GM21723 (cell line): ENCODE measurements around the gene PRKAG3.
"Not testable (repeated sequence)": the region's sequence is repeated elsewhere in the genome, so short reads cannot be mapped to it uniquely, and the experiment has no call there.

Source experiments
- ATAC-seq: cut with Tn5 transposase; IDR thresholded peaks from one replicate; pipeline ENCODE4 v1.9.1; 2021; ENCODE audit warnings: mild to moderate bottlenecking, moderate library complexity; ENCODE audit not compliant: unreplicated experiment

The PRKAG3 gene

DNA sequence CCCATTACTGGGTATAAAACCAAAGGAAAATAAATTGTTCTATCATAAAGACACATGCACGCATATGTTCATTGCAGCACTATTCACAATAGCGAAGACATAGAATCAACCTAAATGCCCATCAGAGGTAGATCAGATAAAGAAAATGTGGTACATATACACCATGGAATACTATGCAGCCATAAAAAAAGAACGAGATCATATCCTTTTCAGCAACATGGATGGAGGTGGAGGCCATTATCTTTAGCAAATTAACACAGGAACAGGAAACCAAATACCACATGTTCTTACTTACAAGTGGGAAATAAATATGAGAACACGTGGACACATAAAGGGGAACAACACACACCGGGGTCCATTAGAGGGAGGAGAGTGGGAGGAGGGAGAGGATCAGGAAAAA lies 12.7 kb upstream of the PRKAG3 start:
- not testable (repeated sequence) for ATAC-seq

DNA sequence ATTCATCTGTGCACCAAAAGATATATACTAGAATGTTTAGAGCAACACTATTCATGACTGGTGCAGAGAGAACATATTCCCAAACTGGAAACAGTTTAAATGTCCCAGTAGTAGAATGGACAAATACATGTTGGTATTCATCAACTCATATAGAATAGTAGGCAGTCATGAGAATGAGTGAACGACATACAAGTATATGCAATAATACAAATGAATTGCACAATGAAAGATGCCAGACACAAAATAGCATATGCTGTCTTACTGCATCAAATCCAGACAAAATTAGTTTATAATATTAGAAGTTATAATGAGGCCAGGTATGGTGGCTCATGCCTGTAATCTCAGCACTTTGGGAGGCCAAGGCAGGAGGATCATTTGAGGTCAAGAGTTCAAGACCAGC lies 8.3 kb upstream of the PRKAG3 start:
- ATAC-seq, result no peak

DNA sequence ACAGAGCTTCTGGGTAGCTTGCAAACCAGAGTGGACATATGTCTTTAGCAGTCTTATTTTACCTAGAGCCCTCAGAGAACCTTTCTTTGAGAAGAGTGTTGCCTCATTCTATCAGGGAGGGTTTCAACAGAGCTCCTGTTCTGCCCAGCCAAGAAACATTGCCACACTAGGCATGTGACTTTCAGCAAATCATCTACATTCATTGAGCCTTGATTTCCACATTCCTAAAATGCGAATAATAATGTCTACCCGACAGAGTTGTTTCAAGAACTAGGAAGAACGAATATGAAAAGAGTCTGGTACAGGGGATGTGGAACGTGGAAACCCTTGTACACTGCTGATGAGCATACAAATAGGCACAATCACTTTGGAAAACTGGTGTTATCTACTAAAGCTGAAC lies 7.8 kb upstream of the PRKAG3 start:
- no peak for ATAC-seq

DNA sequence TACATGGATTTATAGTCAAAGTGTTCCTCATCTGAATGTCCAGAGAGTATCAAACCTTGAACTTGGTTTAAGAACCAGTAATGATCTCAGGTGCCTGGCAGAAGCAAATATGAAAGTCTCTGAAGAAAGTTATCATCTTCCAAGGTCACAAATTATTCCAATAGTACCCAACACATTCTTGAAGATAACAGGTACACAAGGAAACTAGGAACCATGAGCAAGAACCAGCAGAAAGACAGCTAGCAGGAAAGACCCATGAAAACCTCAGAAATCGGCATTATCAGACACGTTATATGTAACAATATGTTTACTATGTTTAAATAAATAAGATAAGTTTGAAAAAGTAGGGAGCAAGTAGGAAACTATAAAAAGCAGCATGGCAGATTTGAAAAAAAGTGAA lies 5.9 kb upstream of the PRKAG3 start:
- no peak for ATAC-seq

DNA sequence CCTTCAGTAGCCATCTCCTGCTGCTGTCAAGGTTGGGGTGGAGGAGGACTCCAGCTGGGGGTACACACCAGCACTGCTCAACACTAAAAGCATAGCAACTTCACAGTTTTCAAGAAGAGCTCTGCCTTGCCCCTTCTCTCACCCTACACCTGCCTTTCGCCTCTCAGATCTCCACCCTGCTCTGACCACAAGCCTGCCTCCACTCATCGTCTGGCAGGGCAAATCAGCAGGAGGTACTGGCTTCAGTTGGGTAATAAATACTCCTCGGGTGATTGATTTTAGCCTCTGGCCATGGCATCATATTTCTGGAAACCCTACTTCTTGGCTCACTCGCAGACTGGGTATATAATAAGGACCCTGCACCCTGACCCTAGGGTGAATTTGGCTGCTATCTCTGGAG lies 3.1 kb upstream of the PRKAG3 start:
- ATAC-seq, result no peak

DNA sequence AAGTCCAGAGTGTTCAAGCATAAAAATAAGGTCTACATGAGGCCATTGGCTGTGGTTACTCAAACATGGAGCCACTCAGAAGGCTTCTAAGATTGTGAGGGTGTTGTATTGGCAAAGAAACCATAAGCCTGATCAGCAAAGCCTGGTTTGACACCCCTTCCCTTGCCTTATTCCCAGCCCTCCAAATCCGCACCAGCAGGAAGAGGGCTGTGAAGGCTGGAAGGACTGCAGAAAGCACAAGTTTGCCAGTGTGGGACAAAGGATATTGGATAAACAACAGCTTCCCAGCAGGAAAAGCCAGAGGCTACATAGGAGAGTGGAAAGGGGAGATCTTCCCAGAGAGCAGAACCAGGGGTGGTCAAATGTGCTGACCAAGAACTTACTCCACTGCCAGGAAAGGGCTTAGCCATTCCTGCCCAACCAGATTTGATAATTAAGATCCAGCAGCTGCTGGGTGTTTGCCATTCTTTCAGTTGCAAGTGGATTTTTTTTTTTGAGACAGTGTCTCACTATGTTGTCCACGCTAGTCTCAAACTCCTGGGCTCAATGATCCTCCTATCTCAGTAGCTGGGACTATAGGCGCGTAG lies 1.5 kb upstream of the PRKAG3 start:
- no peak for ATAC-seq

DNA sequence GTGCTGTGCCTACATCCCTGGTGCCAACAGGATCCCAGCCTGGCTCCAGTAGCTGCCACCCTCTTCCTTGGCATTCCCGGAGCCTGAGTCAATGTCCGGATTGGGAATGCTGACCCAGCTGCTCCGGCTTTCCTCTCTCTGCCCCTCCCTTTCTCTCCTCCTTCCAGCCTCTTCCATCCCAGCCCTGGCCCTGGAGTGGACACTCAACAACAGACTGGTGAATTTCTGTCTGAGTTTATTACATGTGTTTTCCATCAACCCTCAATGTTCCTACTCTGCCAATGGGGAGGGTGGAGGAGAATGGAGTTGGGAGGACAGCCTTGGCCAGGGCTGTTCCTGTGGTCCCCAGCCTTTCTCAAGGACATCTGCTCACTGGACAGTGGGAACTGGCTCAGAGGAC lies 917 bp upstream of the PRKAG3 start:
- ATAC-seq, result no peak

DNA sequence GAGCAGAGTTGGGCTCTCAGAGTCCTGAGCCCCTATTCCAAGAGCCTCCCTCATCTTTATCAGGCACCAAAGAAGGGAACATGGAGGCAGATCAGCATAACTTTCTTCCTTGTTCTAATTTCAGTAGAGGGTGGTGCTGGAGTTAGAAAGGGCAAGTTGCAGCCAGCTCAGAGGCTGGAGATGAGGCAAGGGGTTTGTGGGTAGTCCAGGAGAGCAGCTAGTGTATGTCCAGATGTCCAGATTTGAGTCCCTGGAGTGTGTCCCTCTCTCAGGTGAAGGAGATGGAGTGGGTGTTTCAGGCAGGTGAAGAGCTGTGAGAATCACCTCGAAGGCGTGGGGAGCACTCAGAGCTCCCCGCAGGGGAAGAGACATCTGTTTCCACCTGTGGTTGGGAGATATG lies 478 bp upstream of the PRKAG3 start:
- ATAC-seq, result no peak

DNA sequence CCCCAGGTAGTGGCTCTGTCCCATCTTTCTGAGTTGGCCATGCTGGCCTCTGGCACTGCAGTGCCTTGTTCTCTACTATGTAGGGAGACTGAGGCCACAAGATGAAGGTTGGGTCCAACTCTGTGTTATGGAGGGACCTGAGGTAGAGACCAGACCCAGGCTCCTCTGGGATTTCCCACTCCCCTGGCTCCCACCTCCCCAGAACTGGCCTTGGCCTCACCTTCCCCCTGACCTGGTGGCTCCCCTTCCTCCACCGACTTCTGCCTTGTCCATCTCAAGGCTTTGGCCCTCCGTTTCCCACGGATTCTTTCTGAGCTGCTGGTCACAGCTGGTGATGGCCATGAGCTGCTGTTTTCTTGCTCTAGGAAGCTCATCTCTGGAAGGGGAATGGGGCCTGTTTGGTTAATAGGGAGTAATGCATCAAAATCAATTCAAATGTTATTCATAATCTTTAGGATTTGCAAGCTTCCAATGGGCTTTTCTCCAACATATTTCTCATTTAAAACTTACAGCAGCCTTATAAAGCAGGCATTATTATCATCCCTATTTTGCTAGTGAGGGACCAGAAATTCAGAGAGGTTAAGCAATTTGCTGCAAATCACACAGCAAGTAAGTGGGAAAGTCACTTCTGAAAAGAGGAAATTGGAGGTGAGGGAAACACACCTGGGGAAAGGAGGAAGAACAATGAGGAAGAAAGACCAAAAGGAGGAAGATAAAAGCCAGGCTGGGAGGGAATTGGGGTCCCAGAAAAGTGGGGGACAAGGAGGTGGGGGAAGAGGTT lies 887 bp downstream of the PRKAG3 start:
- no peak for ATAC-seq

DNA sequence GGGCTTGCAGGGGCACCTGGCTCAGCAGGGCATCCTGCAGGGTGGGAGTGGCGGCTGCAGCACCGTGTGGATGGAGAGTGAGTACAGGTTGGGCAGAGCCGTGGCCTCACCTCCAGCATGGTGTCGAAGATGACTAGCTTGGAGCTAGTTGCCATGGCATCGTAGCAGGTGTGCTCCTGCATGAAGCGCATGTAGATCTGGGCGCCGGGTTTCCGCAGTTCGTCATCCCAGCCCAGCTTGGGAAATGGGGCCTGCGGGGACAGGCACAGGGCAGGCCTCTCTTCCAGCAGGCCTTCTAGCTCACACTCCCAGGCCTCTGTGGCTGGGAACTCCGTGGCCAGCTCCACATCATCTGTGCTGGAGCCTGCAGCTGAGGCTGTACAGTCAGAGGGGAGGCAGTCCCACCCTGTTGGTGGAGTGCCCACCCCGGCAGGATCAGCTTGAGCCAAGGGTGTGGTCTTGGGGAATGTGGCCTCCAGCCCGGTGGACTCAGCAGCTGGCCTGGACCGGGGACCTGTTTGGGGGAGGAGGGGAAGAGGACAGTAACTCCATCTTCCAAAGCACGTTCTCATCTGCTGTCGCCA lies 1.6 kb downstream of the PRKAG3 start:
- no peak for ATAC-seq

DNA sequence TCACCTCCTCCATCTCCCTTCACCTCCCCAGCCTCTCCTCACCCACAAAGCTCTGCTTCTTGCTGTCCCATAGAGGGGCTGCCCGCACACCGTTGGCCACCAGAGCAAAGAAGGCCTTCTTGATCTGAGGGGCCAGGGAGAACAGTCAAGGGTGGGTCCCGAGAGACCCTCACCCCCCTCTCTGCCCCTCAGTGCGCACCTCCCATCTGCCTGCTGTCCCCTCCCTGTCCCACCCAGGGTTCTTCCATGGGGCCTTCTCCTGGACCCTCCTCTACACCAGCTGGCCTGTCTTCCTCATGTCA lies 3.2 kb downstream of the PRKAG3 start:
- ATAC-seq, result no peak

DNA sequence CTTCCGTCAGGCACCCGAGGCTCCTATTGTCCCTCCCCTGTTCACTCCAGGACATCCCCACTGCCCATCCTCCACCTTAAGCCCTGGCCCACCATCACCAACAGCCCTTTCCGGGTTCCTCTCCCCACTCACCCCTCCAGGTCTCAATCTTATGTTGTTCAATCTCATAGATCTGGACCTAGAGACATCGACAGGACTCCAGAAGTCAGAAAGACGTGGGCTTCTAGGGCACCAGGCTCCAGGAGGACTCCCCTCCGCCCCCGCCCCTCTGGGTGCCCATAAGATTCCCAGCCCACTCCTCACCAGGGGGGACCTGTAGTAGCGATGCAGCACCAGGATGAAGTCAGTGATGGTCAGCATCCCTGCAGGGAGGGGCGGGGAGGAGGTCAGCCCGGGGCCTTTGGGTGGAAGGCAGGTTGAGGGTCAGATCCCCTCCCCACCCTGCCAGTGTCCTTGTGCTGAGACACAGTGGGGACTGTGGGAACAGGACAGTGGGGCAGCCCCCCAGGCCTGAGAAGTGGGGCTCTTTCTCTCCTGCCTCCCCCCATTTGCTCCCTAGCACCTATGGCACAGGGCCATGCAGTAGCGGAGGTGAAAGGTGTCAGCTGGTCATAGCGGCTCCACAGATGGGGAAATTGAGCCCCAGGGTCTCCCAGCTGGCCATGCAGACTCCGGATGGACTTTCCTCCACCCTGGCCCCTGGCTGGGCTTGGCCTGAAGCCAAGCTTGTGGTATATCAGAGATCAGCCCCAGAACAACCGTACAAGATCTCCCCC lies 3.7 kb downstream of the PRKAG3 start:
- no peak for ATAC-seq

DNA sequence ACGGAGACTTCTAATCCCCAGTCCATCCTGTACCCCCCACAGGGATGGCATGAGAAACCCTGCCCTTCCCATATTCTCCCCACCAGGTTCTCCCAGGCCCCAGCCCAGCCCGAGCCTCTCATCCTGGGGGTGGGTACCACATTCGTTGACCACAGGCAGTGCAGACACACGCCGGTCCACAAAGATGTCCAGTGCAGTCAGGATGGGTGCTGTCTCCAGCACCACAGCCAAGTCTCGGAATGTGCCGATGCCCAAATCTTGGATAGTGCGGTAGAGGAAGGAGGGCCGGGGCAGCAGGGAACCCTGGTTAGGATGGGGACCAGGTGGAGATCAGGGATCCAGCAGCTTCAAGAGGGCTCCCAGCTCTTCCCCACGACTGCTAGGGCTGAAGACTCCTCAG lies 4.8 kb downstream of the PRKAG3 start:
- ATAC-seq, result no peak

DNA sequence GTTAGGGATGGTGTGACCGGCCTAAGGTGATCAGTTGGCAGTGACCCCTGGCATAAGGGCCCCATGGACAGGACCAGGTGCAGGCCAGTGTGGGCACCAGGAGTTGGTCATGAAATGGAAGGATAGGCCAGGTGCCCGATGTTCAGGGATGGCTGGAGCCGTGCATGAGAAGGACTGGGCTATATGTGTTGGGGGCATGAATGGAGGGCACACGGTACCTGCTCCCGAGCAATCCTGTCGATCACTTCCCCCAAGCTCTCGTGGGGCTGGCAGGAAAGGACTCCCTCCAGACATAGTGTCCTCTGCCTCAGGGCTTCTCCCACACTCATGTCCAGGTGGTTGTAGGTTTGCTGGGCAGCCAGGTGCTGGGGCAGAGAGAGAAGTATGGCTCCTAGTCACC lies 7.6 kb downstream of the PRKAG3 start:
- ATAC-seq, result no peak

DNA sequence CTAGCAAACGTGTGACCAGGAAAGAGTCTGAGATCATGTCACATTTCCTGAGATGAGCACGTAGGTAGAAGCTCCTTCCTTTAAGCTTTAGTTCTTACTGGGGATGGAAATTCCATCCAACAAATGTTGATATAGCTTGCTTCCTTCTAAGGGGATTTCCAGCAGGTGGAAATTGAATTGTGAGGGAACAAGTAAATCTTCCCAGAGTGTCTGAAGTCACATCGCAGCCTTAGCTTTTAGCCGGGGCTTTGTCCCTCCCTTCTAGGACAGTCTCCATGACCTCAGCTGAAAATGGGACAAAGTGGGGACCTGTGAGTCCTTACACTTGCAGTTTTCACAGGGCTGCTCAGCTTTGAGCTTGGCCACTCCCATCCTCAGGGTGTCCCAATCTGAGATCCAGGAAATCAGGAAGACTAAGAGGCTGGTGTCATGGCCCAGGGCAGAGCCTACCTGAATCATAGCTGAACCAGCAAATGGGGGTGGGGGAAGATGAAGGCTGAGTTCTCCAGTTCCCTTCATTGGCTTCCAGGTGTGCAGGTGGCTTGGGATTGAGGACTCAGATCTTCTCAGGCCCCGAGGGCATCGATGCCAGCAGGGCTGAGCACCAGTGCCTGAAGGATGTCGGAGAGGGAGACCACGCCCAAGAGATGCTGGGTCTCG lies 8.3 kb downstream of the PRKAG3 start:
- no peak for ATAC-seq

DNA sequence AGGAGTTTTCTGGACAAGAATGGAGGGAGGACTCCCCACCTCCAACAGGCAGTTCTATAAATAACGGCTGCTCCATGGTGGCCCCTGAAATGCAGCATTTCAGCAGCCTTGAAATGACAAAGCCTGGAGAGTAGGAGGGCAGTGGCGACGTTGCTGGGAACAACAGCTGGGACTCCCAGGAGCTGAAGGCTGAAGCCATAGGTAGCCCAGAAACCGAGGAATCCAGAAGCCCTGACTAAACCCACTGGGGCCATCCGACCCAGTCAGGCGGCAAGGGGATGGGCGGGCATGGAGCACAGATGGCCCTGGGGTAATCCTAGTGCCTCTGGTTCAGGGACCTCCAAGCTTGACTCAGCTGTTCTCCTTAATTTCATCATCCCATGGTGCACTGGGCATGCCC lies 9.0 kb downstream of the PRKAG3 start:
- ATAC-seq, result no peak

DNA sequence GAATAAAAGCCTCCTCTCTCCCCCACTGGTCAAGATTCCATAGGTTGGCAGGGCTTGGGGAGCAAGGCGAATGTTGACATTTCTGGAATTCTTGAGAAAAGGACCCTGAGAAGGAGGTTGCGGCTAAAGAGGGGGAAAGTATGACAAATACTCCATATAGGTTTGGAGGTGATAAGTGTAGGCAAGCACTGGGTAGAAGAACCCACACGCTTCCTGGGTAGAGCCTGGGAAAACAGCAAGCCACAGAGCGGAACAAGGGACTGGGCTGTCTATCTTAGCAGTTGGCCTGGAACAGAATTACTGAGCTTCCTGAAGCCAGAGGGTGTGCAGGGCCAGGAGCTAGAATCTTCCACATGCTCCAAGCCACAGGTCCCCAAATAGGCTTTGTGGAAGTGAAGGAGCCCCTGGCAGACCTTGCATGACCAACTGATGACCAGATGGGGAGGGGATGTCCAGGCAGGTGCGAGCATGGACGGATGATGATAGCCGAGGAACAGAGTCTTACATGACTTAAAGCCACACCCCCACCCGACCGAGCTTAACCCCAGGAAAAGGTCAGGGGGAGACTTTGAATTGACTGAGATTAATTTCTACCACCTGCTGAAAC lies 9.9 kb downstream of the PRKAG3 start:
- ATAC-seq, result no peak

DNA sequence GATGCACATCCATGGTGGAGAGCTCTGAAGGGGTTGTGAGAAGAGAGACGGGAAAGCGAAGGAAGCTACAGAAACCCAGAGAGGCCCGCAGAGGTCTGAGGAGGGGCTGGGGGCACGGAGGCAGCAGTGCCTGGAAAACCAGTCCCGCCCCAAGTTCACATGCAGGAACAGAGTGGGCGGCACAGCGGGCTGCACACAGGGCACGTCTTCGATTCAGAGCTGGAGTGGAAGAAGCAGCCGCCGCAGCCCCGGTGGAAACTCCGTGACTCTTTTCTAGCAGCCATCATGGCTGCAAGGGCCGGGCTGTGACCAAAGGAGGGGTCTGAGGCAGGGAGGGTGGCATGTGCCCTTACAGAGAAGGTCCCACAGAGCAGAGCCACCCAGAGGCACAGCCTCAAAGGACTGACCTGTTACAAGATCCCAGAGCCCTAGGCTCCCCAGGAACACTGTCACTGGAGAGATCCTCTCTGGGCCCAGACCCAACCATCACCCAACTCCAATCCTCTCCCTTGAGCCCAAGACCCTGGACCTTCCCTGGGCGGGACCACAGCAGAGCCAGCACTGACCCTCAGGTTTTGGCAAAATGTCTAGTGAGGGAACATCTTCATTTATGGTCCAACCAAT lies 10.7 kb downstream of the PRKAG3 start:
- ATAC-seq, result no peak

DNA sequence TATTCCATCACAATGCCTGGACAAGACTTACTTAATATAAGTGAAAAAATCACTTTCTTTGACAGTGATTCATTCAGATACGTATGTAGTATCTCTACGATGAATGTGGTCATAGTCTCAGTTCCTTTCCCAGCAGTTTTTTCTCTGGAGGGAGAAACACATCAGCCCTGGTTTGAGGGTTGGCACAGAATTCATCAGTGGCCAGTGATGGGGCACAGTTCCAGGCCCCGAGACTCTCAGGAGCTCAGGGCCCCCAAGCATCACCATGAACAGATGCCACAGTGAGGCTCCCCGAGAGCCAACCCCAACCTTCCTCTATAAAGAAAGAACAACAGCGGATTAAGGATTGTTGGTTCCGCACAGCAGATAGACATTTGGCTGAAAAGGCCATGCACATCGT lies 12.5 kb downstream of the PRKAG3 start:
- no peak for ATAC-seq

DNA sequence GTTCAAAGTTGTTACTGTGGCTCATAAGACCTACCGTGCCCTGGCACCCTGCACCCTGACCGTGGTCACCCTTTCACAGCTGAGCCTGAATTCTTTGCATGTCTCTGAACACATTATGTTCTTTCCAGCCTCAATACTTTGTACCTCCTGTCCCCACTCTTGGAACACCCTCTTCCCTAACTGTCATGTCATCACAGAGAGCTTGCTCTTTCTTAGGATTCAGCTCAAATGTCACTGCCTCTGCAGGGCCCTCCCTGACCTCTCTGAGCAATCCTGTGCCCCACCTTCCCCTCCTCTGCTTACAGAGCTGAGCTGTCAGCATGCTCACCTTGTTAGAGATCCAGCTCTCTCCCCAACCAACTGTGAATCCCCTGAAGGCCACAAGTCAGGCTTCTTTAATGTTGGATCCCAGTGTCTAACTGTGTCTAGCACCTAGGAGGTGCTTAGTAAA lies 15.0 kb downstream of the PRKAG3 start:
- no peak for ATAC-seq

DNA sequence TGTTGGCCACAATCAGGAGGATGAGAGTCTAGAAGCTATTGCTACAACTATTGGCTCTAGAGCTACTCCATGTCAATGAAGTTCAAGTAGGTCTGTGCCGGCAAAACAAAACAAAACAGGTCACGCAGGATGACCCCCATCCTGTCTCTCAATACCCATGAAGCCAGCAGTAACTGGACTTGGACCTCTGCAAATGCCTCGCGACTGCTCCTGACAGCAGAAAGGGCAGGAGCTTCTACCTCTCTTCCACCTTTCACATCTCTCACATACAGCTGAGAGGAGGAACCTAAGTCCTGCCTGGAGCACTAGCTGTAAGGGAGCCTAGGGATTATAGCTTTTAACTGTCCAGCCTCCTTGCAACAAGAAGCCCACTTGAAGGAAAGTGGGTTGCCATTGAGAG lies 16.0 kb downstream of the PRKAG3 start:
- ATAC-seq, result no peak
